Rectal smooth muscle tissue (tissue), 1 donor: ENCODE data around the gene SPACA5.
"Not testable (repeated sequence)": the region's sequence is repeated elsewhere in the genome, so short reads cannot be mapped to it uniquely, and the experiment has no call there.

Experiments
- H3K27ac ChIP-seq: one replicate; pipeline ENCODE4 v1.7.0; 2013; ENCODE audit warnings: low read depth, low read length, inconsistent platforms
- H3K27me3 ChIP-seq: one replicate; pipeline ENCODE4 v1.7.0; 2013; ENCODE audit warnings: low read length; ENCODE audit not compliant: control insufficient read depth, insufficient read depth
- H3K36me3 ChIP-seq: one replicate; pipeline ENCODE4 v1.7.0; 2013; ENCODE audit warnings: low read length; ENCODE audit not compliant: control insufficient read depth, insufficient read depth
- H3K4me1 ChIP-seq: one replicate; pipeline ENCODE4 v1.7.0; 2013; ENCODE audit warnings: low read length; ENCODE audit not compliant: control insufficient read depth, insufficient read depth
- H3K4me3 ChIP-seq: one replicate; pipeline ENCODE4 v1.7.0; 2013; ENCODE audit warnings: low read length
- H3K9ac ChIP-seq: one replicate; pipeline ENCODE4 v1.7.0; 2013; ENCODE audit warnings: low read length

SPACA5 gene

GRCh38 chrX:48002319-48002718 is 4.5 kb upstream of the SPACA5 start:
- no peak overlapping the region for H3K9ac ChIP-seq
- no peaks in the 10 kb centered on the region for H3K4me1 ChIP-seq
- no peaks in the 10 kb centered on the region for H3K36me3 ChIP-seq
- no peak overlapping the region for H3K4me3 ChIP-seq
- H3K27ac ChIP-seq = no peak overlapping the region
- no peaks in the 10 kb centered on the region for H3K27me3 ChIP-seq

- Histone ChIP-seq H3K4me3 (no peak overlapping the region), H3K9ac (no peak overlapping the region), H3K4me1 (no peaks in the 10 kb centered on the region), H3K27me3 (no peaks in the 10 kb centered on the region), H3K36me3 (no peaks in the 10 kb centered on the region), H3K27ac (no peak overlapping the region)
Observed at GRCh38 chrX:48002929-48003328, 3.9 kb upstream of the SPACA5 start.

- H3K4me1 ChIP-seq = no peaks in the 10 kb centered on the region
- H3K9ac ChIP-seq = peak overlapping the region; percentile 81
- H3K4me3 ChIP-seq = peak overlapping the region; percentile 75
- no peaks in the 10 kb centered on the region for H3K27me3 ChIP-seq
- no peaks in the 10 kb centered on the region for H3K36me3 ChIP-seq
- peak overlapping the region; percentile 69 for H3K27ac ChIP-seq
Observed at GRCh38 chrX:48003367-48003757, 3.4 kb upstream of the SPACA5 start.

GRCh38 chrX:48003758-48004457 is 2.9 kb upstream of the SPACA5 start, which contains the start of gene ZNF182:
ZNF182 (minus strand) TSS chrX:48003989; CDS start chrX:48002609, 1,380 bp downstream.
- peak within 1 kb of the TSS; percentile 81 for H3K9ac ChIP-seq
- peak within 1 kb of the TSS; percentile 75 for H3K4me3 ChIP-seq
- H3K27me3 ChIP-seq = no peaks in the 10 kb centered on the region
- no peaks in the 10 kb centered on the region for H3K36me3 ChIP-seq
- peak within 1 kb of the TSS; percentile 69 for H3K27ac ChIP-seq
- no peaks in the 10 kb centered on the region for H3K4me1 ChIP-seq

DNA sequence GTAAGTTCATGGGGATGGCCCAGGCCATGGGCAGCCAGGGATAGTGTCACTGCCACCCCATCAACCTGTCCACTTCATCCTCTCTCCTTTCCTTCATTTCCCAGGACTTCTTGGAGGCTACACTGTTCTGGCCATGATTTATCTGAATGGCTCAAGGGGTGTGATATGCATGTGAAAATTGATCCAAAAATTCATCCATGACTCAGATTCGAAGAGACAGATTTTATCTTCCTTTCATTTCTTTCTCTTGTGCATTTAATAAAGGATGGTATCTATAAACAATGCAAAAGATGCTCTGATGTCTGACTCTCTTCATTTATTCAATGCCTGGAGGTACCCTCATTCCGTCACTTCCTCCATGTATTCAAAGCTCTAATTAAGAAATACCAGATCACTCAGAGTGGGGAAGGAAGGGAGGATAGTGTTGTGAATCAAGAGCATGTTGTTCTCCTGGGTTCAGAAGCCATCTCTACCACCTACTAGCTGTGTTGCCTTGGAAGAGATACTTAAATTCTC is 2.7 kb downstream of the SPACA5 start:
- H3K9ac ChIP-seq, H3K27ac ChIP-seq, H3K27me3 ChIP-seq, H3K4me3 ChIP-seq, H3K36me3 ChIP-seq, H3K4me1 ChIP-seq: not testable (repeated sequence)

DNA sequence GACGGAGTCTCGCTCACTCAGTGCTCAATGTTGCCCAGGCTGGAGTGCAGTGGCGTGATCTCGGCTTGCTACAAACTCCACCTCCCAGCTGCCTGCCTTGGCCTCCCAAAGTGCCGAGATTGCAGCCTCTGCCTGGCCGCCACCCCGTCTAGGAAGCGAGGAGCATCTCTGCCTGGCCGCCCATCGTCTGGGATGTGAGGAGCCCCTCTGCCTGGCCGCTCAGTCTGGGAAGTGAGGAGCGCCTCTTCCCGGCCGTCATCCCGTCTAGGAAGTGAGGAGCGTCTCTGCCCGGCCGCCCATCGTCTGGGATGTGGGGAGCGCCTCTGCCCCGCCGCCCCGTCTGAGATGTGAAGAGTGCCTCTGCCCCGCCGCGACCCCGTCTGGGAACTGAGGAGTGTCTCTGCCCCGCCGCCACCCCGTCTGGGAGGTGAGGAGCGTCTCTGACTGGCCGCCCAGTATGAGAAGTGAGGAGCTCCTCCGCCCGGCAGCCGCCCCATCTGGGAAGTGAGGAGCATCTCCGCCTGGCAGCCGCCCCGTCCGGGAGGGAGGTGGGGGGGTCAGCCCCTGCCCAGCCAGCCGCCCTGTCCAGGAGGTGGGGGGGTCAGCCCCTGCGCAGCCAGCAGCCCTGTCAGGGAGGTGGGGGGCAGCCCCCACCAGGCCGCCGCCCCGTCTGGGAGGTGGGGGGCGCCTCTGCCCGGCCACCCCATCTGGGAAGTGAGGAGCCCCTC is 10.0 kb downstream of the SPACA5 start:
- not testable (repeated sequence) for H3K27ac ChIP-seq, H3K4me1 ChIP-seq, H3K36me3 ChIP-seq, H3K4me3 ChIP-seq, H3K27me3 ChIP-seq, H3K9ac ChIP-seq

GRCh38 chrX:48019892-48020291 is 13.1 kb downstream of the SPACA5 start:
- H3K4me1 ChIP-seq, H3K4me3 ChIP-seq, H3K27me3 ChIP-seq, H3K27ac ChIP-seq, H3K36me3 ChIP-seq, H3K9ac ChIP-seq: not testable (repeated sequence)

DNA sequence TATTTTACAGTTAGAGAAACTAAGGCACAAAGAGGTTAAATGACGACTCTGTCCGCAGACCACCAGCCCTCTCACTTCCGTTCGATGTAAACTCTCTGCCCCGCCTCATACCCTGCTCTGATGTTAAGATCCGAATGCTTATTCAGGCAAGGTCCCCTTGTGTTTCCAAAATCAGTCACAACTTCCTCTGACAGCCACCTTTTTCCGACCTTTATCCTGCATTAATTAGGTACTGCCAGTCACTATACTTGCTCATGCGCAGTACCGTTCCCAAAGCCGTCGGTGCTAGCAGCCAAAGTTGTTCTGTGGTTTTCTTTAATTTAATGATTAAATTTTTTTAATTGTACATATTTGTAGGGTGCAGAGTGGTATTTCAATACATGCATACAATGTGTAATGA is 13.7 kb downstream of the SPACA5 start:
- not testable (repeated sequence) for H3K4me1 ChIP-seq, H3K27me3 ChIP-seq, H3K9ac ChIP-seq, H3K4me3 ChIP-seq, H3K36me3 ChIP-seq, H3K27ac ChIP-seq

DNA sequence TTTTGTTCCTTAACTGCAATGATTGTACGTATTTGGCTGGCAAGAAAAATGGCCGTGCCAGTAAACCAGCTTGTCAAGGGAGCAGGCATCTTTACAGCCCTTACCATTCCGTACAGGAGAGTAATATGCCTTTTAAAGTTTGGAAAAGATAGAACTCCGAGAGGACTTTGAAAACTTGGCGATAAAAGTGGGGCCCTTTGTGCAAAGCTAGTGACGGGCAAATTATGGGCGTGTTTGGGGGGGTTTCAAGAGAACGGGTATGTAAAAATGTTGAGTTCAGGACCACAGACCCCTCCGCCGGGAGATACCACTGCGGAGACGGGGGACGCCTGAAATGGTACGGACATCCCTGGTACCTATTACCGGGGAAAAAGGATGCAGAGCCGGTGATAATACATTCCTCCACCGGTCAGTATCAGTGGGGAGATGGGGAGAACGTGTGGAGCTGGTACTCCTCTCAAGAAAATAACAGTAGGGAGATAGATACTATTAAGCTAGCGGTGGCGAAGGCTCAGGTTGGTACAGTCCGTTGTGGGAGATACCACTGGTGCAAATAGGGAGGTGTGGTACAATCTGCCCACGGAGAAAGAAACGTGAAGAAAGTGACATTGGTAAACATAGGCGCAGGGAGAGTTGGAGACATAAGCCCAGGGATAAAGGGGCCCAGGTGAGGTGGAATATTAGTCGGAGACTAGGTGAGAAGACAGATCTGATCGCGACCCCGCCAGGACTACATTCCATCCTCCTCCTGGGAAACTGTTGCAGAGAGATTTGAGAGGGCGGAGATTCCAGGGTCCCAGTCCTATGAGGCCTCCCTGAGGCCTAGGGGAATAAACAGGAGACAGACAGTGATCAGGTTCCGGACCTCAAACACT is 14.5 kb downstream of the SPACA5 start:
- H3K9ac ChIP-seq = peak overlapping the region; percentile 89
- peaks cover 2% of the 10 kb centered on the region for H3K4me1 ChIP-seq
- peak overlapping the region; percentile 65 for H3K4me3 ChIP-seq
- H3K27me3 ChIP-seq = no peaks in the 10 kb centered on the region
- no peaks in the 10 kb centered on the region for H3K36me3 ChIP-seq
- peak overlapping the region; percentile 87 for H3K27ac ChIP-seq

GRCh38 chrX:48022100-48022499 is 15.3 kb downstream of the SPACA5 start:
- H3K27me3 ChIP-seq = no peaks in the 10 kb centered on the region
- no peak overlapping the region for H3K4me3 ChIP-seq
- no peak overlapping the region for H3K27ac ChIP-seq
- H3K9ac ChIP-seq = no peak overlapping the region
- no peaks in the 10 kb centered on the region for H3K36me3 ChIP-seq
- H3K4me1 ChIP-seq = peaks cover 2% of the 10 kb centered on the region

DNA sequence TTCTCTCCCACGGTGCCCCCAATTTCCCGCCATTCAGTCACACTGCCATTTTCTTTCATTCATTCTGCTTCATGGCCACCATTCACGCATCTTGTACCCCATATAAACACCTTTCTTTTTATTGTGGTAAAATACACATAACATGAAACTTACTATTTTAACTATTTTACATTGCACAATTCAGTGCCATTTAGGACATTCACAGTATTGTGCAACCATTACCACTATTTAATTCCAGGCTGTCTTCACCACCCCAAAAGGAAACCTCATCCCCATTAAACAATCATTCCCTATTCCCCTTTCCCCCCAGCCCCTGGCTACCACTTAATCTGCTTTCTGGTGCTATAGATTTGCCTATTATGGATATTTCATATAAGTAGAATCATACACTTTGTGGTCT is 15.9 kb downstream of the SPACA5 start:
- H3K4me1 ChIP-seq = peaks cover 2% of the 10 kb centered on the region
- no peak overlapping the region for H3K9ac ChIP-seq
- no peak overlapping the region for H3K4me3 ChIP-seq
- H3K27ac ChIP-seq = no peak overlapping the region
- no peaks in the 10 kb centered on the region for H3K27me3 ChIP-seq
- H3K36me3 ChIP-seq = no peaks in the 10 kb centered on the region

DNA sequence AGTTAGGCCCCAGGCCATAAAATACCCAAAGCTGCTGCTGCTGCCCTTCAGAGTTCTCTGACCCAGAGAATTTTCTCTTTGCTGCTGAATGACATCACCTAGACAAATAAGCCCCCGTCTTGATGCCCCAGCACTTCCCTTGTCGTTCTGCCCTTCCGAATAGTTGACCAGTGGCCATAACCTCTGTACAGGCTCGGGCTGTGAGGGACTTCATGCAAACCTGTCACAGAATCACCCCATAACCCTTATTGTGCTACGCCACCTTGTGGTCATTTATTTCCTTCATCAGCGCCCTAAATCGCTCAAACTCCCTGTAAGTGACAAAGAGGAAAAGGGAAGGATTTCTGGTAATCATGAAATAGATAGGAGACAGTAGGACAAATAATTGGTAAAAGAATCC is 18.8 kb downstream of the SPACA5 start:
- Histone ChIP-seq H3K4me3 (no peak overlapping the region), H3K27ac (no peak overlapping the region), H3K4me1 (peaks cover 2% of the 10 kb centered on the region), H3K36me3 (no peaks in the 10 kb centered on the region), H3K27me3 (no peaks in the 10 kb centered on the region), H3K9ac (no peak overlapping the region)
